HuH-7 (cell line): Measurements from ENCODE around the gene AMOTL1.
"Not testable (repeated sequence)": the region's sequence is repeated elsewhere in the genome, so short reads cannot be mapped to it uniquely, and the experiment has no call there.

ENCODE experiments used
- DNase-seq: peaks from one replicate; pipeline ENCODE4 v3.0.0; 2011; ENCODE audit warnings: low spot score

AMOTL1 gene

GRCh38 chr11:94883878-94884277 lies 115.7 kb downstream of the AMOTL1 start:
- DNase-seq: no peak

GRCh38 chr11:94884376-94884775 lies 116.2 kb downstream of the AMOTL1 start:
- no peak for DNase-seq

GRCh38 chr11:94885133-94885532 lies 117.0 kb downstream of the AMOTL1 start:
- no peak for DNase-seq

GRCh38 chr11:94885581-94885980 lies 117.4 kb downstream of the AMOTL1 start:
- no peak for DNase-seq

GRCh38 chr11:94888204-94888603 lies 120.0 kb downstream of the AMOTL1 start:
- DNase-seq: no peak

- no peak for DNase-seq
Observed at GRCh38 chr11:94895451-94895850, 127.3 kb downstream of the AMOTL1 start.

- DNase-seq: no peak
Observed at GRCh38 chr11:94895971-94896370, 127.8 kb downstream of the AMOTL1 start.

- DNase-seq: peak; percentile 24
Observed at GRCh38 chr11:94897330-94897768, 129.2 kb downstream of the AMOTL1 start.

GRCh38 chr11:94907226-94907625 lies 139.1 kb downstream of the AMOTL1 start:
- no peak for DNase-seq

GRCh38 chr11:94909371-94909820 lies 141.2 kb downstream of the AMOTL1 start:
- no peak for DNase-seq

GRCh38 chr11:94910270-94910669 lies 142.1 kb downstream of the AMOTL1 start:
- DNase-seq: no peak

GRCh38 chr11:94910779-94911178 lies 142.6 kb downstream of the AMOTL1 start:
- DNase-seq: no peak

GRCh38 chr11:94912806-94913205 lies 144.7 kb downstream of the AMOTL1 start:
- DNase-seq: no peak

GRCh38 chr11:94913718-94914394 lies 145.7 kb downstream of the AMOTL1 start:
- DNase-seq: not testable (repeated sequence)

- no peak for DNase-seq
Observed at GRCh38 chr11:94920311-94920710, 152.2 kb downstream of the AMOTL1 start.

GRCh38 chr11:94922321-94923003 lies 154.3 kb downstream of the AMOTL1 start:
- DNase-seq: no peak

GRCh38 chr11:94923004-94923334 lies 154.8 kb downstream of the AMOTL1 start:
- no peak for DNase-seq

GRCh38 chr11:94924171-94924572 lies 156.0 kb downstream of the AMOTL1 start:
- DNase-seq: no peak

GRCh38 chr11:94924612-94925011 lies 156.5 kb downstream of the AMOTL1 start:
- DNase-seq: no peak

GRCh38 chr11:94925422-94926270 lies 157.5 kb downstream of the AMOTL1 start:
- DNase-seq: no peak

- no peak for DNase-seq
Observed at GRCh38 chr11:94926271-94926625, 158.1 kb downstream of the AMOTL1 start.
